RPMI8226 (cell line): Measurements from ENCODE around the gene SIX3.

Source experiments
- DNase-seq: peaks from one replicate; pipeline ENCODE4 v3.0.0-alpha.2; 2015

The SIX3 gene

GRCh38 chr2:44941551-44942234 lies at the start of gene SIX3:
Gene SIX3, plus strand, starts transcription at chr2:44941702. Its CDS starts 403 bp downstream, at chr2:44942105.
- DNase-seq: no peak

GRCh38 chr2:44894058-44894457 lies 47.4 kb upstream of the SIX3 start:
- DNase-seq: no peak

GRCh38 chr2:44895061-44895460 lies 46.4 kb upstream of the SIX3 start:
- DNase-seq: no peak

GRCh38 chr2:44897406-44897805 lies 44.1 kb upstream of the SIX3 start:
- no peak for DNase-seq

GRCh38 chr2:44902217-44903137 lies 39.0 kb upstream of the SIX3 start:
- no peak for DNase-seq

GRCh38 chr2:44904578-44904977 lies 36.9 kb upstream of the SIX3 start:
- no peak for DNase-seq

GRCh38 chr2:44906972-44907371 lies 34.5 kb upstream of the SIX3 start:
- DNase-seq: no peak

GRCh38 chr2:44909831-44910230 lies 31.7 kb upstream of the SIX3 start:
- DNase-seq: no peak

GRCh38 chr2:44912660-44913059 lies 28.8 kb upstream of the SIX3 start:
- no peak for DNase-seq

GRCh38 chr2:44916291-44916690 lies 25.2 kb upstream of the SIX3 start:
- DNase-seq: no peak

GRCh38 chr2:44918095-44918775 lies 23.3 kb upstream of the SIX3 start:
- no peak for DNase-seq

- no peak for DNase-seq
These were observed 20.8 kb upstream of the SIX3 start for GRCh38 chr2:44920751-44921150.

- no peak for DNase-seq
These were observed 18.7 kb upstream of the SIX3 start for GRCh38 chr2:44922776-44923175.

GRCh38 chr2:44925561-44926136 lies 15.9 kb upstream of the SIX3 start:
- DNase-seq: no peak

- DNase-seq: no peak
These were observed 14.5 kb upstream of the SIX3 start for GRCh38 chr2:44926957-44927356.

- DNase-seq: no peak
These were observed 13.5 kb upstream of the SIX3 start for GRCh38 chr2:44927985-44928482.

GRCh38 chr2:44928483-44929158 lies 12.9 kb upstream of the SIX3 start:
- DNase-seq: no peak

GRCh38 chr2:44929159-44929734 lies 12.3 kb upstream of the SIX3 start:
- DNase-seq: no peak

GRCh38 chr2:44929735-44930273 lies 11.7 kb upstream of the SIX3 start:
- no peak for DNase-seq

- no peak for DNase-seq
These were observed 11.0 kb upstream of the SIX3 start for GRCh38 chr2:44930274-44931197.
